Choroid plexus epithelial cell (primary cell): ENCODE results near the gene SEPTIN7.

Experiments
- DNase-seq: peaks from one replicate; pipeline ENCODE4 v3.0.0-alpha.2; 2010; ENCODE audit warnings: low read depth
- H3K4me3 ChIP-seq: 2 replicates; pipeline ENCODE4 v1.5.1; 2011; ENCODE audit warnings: low read depth, mild to moderate bottlenecking, control low read depth, low read length, moderate library complexity
- TF ChIP-seq, protein P1 (sequence below): conservative IDR thresholded peaks from 2 replicates; pipeline ENCODE4 v1.5.1; 2011; ENCODE audit warnings: low read depth, mild to moderate bottlenecking, control low read depth, inconsistent platforms, low read length, moderate library complexity

SEPTIN7 gene

GRCh38 chr7:35758421-35758820 is 42.4 kb upstream of the SEPTIN7 start:
- TF ChIP-seq, protein P1, sequence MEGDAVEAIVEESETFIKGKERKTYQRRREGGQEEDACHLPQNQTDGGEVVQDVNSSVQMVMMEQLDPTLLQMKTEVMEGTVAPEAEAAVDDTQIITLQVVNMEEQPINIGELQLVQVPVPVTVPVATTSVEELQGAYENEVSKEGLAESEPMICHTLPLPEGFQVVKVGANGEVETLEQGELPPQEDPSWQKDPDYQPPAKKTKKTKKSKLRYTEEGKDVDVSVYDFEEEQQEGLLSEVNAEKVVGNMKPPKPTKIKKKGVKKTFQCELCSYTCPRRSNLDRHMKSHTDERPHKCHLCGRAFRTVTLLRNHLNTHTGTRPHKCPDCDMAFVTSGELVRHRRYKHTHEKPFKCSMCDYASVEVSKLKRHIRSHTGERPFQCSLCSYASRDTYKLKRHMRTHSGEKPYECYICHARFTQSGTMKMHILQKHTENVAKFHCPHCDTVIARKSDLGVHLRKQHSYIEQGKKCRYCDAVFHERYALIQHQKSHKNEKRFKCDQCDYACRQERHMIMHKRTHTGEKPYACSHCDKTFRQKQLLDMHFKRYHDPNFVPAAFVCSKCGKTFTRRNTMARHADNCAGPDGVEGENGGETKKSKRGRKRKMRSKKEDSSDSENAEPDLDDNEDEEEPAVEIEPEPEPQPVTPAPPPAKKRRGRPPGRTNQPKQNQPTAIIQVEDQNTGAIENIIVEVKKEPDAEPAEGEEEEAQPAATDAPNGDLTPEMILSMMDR, result no peak
- DNase-seq, result no peak
- no peak overlapping the region for H3K4me3 ChIP-seq

- H3K4me3 ChIP-seq, result no peak overlapping the region
- TF ChIP-seq, protein P1, result no peak
- peak; percentile 44 for DNase-seq
Measured at GRCh38 chr7:35760143-35760745, 40.6 kb upstream of the SEPTIN7 start.

GRCh38 chr7:35761871-35762677 is 38.8 kb upstream of the SEPTIN7 start:
- TF ChIP-seq, protein P1, result no peak
- peak; percentile 75 for DNase-seq
- no peak overlapping the region for H3K4me3 ChIP-seq

DNA sequence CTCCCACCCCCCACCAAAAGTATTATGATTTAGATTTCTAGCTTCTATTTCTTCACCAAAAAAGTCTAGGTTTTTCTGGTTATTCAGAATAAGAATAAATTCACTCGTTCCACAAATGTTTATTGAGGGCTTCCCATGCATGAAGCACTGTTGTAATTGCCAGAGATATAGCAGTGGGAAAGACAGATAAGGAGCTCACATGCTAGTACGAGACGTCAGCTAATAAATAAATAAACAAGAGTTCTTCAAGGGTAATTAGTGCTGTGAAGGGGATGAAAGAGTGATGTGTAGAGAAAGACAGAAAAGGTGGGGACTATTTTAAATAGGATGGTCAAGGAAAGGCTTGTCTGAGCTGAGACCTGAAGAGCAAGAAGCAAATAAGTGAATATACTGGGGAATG is 38.1 kb upstream of the SEPTIN7 start:
- TF ChIP-seq, protein P1, result no peak
- peak; percentile 21 for DNase-seq
- H3K4me3 ChIP-seq, result no peak overlapping the region

GRCh38 chr7:35768346-35768745 is 32.5 kb upstream of the SEPTIN7 start:
- TF ChIP-seq, protein P1, result no peak
- DNase-seq, result no peak
- no peak overlapping the region for H3K4me3 ChIP-seq

DNA sequence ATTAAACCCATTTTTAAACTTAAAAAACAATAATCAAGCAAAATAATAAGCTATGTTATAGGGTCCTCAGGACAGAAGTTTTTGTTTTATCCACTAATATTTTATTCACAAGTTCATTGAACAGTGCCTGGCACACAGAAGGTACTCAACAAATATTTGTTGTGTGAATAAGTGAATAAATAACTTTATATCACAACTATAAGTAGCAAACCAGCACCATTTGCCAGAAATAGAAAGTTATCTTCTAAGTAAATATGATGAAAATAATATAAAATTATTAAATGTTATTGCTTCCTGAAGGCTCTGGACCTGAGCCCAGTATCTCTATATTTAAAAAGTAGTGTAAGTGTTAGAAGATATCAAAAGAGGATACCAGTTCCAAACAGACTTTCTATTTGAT is 29.1 kb upstream of the SEPTIN7 start:
- no peak for DNase-seq
- TF ChIP-seq, protein P1, result no peak
- H3K4me3 ChIP-seq, result no peak overlapping the region
